ENCODE results near the gene GCLC.
"Not testable (repeated sequence)": the region's sequence is repeated elsewhere in the genome, so short reads cannot be mapped to it uniquely, and the experiment has no call there.

The GCLC gene

GRCh38 chr6:53581856-53582255, 37.0 kb upstream of the GCLC start:
- peak overlapping the region; percentile 34 for H2AFZ ChIP-seq (ENCODE audit: low read length, unreplicated experiment)
- no peaks in the 10 kb centered on the region for H3K79me2 ChIP-seq (ENCODE audit: control insufficient read depth, insufficient read depth, low read length, unreplicated experiment)
- no peaks in the 10 kb centered on the region for H3K36me3 ChIP-seq (ENCODE audit: insufficient read depth, low read length)
- H3K27ac ChIP-seq (ENCODE audit: low read depth, low read length) = no peak overlapping the region
- H3K4me3 ChIP-seq (ENCODE audit: low read depth, low read length) = no peak overlapping the region
- H3K27me3 ChIP-seq (ENCODE audit: insufficient read depth, low read length) = no peaks in the 10 kb centered on the region
- peaks cover 21% of the 10 kb centered on the region for H3K4me1 ChIP-seq (ENCODE audit: control insufficient read depth, insufficient read depth, low read length, unreplicated experiment)

GRCh38 chr6:53581173-53581773, 36.4 kb upstream of the GCLC start:
- Histone ChIP-seq H3K4me3 (ENCODE audit: low read depth, low read length) (no peak overlapping the region), H3K36me3 (ENCODE audit: insufficient read depth, low read length) (no peaks in the 10 kb centered on the region), H2AFZ (ENCODE audit: low read length, unreplicated experiment) (no peak overlapping the region), H3K27ac (ENCODE audit: low read depth, low read length) (no peak overlapping the region), H3K4me1 (ENCODE audit: control insufficient read depth, insufficient read depth, low read length, unreplicated experiment) (peaks cover 21% of the 10 kb centered on the region), H3K27me3 (ENCODE audit: insufficient read depth, low read length) (no peaks in the 10 kb centered on the region), H3K79me2 (ENCODE audit: control insufficient read depth, insufficient read depth, low read length, unreplicated experiment) (no peaks in the 10 kb centered on the region)

GRCh38 chr6:53579338-53579737, 34.4 kb upstream of the GCLC start:
- H2AFZ ChIP-seq (ENCODE audit: low read length, unreplicated experiment) = no peak overlapping the region
- no peak overlapping the region for H3K27ac ChIP-seq (ENCODE audit: low read depth, low read length)
- H3K27me3 ChIP-seq (ENCODE audit: insufficient read depth, low read length) = no peaks in the 10 kb centered on the region
- H3K4me1 ChIP-seq (ENCODE audit: control insufficient read depth, insufficient read depth, low read length, unreplicated experiment) = peaks cover 21% of the 10 kb centered on the region
- no peak overlapping the region for H3K4me3 ChIP-seq (ENCODE audit: low read depth, low read length)
- no peaks in the 10 kb centered on the region for H3K79me2 ChIP-seq (ENCODE audit: control insufficient read depth, insufficient read depth, low read length, unreplicated experiment)
- H3K36me3 ChIP-seq (ENCODE audit: insufficient read depth, low read length) = no peaks in the 10 kb centered on the region

GRCh38 chr6:53578371-53578770, 33.5 kb upstream of the GCLC start:
- no peak overlapping the region for H3K27ac ChIP-seq (ENCODE audit: low read depth, low read length)
- H3K79me2 ChIP-seq (ENCODE audit: control insufficient read depth, insufficient read depth, low read length, unreplicated experiment) = no peaks in the 10 kb centered on the region
- H2AFZ ChIP-seq (ENCODE audit: low read length, unreplicated experiment) = no peak overlapping the region
- H3K4me3 ChIP-seq (ENCODE audit: low read depth, low read length) = no peak overlapping the region
- no peaks in the 10 kb centered on the region for H3K27me3 ChIP-seq (ENCODE audit: insufficient read depth, low read length)
- H3K36me3 ChIP-seq (ENCODE audit: insufficient read depth, low read length) = no peaks in the 10 kb centered on the region
- peaks cover 20% of the 10 kb centered on the region for H3K4me1 ChIP-seq (ENCODE audit: control insufficient read depth, insufficient read depth, low read length, unreplicated experiment)

- Histone ChIP-seq H2AFZ (ENCODE audit: low read length, unreplicated experiment) (no peak overlapping the region), H3K4me3 (ENCODE audit: low read depth, low read length) (no peak overlapping the region), H3K36me3 (ENCODE audit: insufficient read depth, low read length) (no peaks in the 10 kb centered on the region), H3K4me1 (ENCODE audit: control insufficient read depth, insufficient read depth, low read length, unreplicated experiment) (no peaks in the 10 kb centered on the region), H3K27me3 (ENCODE audit: insufficient read depth, low read length) (no peaks in the 10 kb centered on the region), H3K27ac (ENCODE audit: low read depth, low read length) (no peak overlapping the region), H3K79me2 (ENCODE audit: control insufficient read depth, insufficient read depth, low read length, unreplicated experiment) (no peaks in the 10 kb centered on the region)
Observed at GRCh38 chr6:53573299-53573698, 28.4 kb upstream of the GCLC start.

GRCh38 chr6:53572379-53572778, 27.5 kb upstream of the GCLC start:
- not testable (repeated sequence) for H2AFZ ChIP-seq (ENCODE audit: low read length, unreplicated experiment); H3K36me3 ChIP-seq (ENCODE audit: insufficient read depth, low read length); H3K4me1 ChIP-seq (ENCODE audit: control insufficient read depth, insufficient read depth, low read length, unreplicated experiment); H3K27ac ChIP-seq (ENCODE audit: low read depth, low read length); H3K4me3 ChIP-seq (ENCODE audit: low read depth, low read length); H3K27me3 ChIP-seq (ENCODE audit: insufficient read depth, low read length); H3K79me2 ChIP-seq (ENCODE audit: control insufficient read depth, insufficient read depth, low read length, unreplicated experiment)

- Histone ChIP-seq H3K4me1 (ENCODE audit: control insufficient read depth, insufficient read depth, low read length, unreplicated experiment) (no peaks in the 10 kb centered on the region), H2AFZ (ENCODE audit: low read length, unreplicated experiment) (no peak overlapping the region), H3K27me3 (ENCODE audit: insufficient read depth, low read length) (no peaks in the 10 kb centered on the region), H3K36me3 (ENCODE audit: insufficient read depth, low read length) (no peaks in the 10 kb centered on the region), H3K79me2 (ENCODE audit: control insufficient read depth, insufficient read depth, low read length, unreplicated experiment) (no peaks in the 10 kb centered on the region), H3K27ac (ENCODE audit: low read depth, low read length) (no peak overlapping the region), H3K4me3 (ENCODE audit: low read depth, low read length) (no peak overlapping the region)
Observed at GRCh38 chr6:53568776-53569616, 24.1 kb upstream of the GCLC start.

- H3K27me3 ChIP-seq (ENCODE audit: insufficient read depth, low read length) = no peaks in the 10 kb centered on the region
- H3K27ac ChIP-seq (ENCODE audit: low read depth, low read length) = no peak overlapping the region
- H3K4me1 ChIP-seq (ENCODE audit: control insufficient read depth, insufficient read depth, low read length, unreplicated experiment) = no peaks in the 10 kb centered on the region
- H3K4me3 ChIP-seq (ENCODE audit: low read depth, low read length) = no peak overlapping the region
- no peaks in the 10 kb centered on the region for H3K36me3 ChIP-seq (ENCODE audit: insufficient read depth, low read length)
- no peak overlapping the region for H2AFZ ChIP-seq (ENCODE audit: low read length, unreplicated experiment)
- H3K79me2 ChIP-seq (ENCODE audit: control insufficient read depth, insufficient read depth, low read length, unreplicated experiment) = no peaks in the 10 kb centered on the region
Observed at GRCh38 chr6:53567701-53568100, 22.8 kb upstream of the GCLC start.

GRCh38 chr6:53566755-53567154, 21.9 kb upstream of the GCLC start:
- no peak overlapping the region for H2AFZ ChIP-seq (ENCODE audit: low read length, unreplicated experiment)
- no peaks in the 10 kb centered on the region for H3K79me2 ChIP-seq (ENCODE audit: control insufficient read depth, insufficient read depth, low read length, unreplicated experiment)
- no peak overlapping the region for H3K4me3 ChIP-seq (ENCODE audit: low read depth, low read length)
- no peaks in the 10 kb centered on the region for H3K36me3 ChIP-seq (ENCODE audit: insufficient read depth, low read length)
- H3K4me1 ChIP-seq (ENCODE audit: control insufficient read depth, insufficient read depth, low read length, unreplicated experiment) = no peaks in the 10 kb centered on the region
- H3K27ac ChIP-seq (ENCODE audit: low read depth, low read length) = no peak overlapping the region
- no peaks in the 10 kb centered on the region for H3K27me3 ChIP-seq (ENCODE audit: insufficient read depth, low read length)

- Histone ChIP-seq H3K79me2 (ENCODE audit: control insufficient read depth, insufficient read depth, low read length, unreplicated experiment) (no peaks in the 10 kb centered on the region), H2AFZ (ENCODE audit: low read length, unreplicated experiment) (no peak overlapping the region), H3K4me3 (ENCODE audit: low read depth, low read length) (no peak overlapping the region), H3K36me3 (ENCODE audit: insufficient read depth, low read length) (no peaks in the 10 kb centered on the region), H3K27ac (ENCODE audit: low read depth, low read length) (peak overlapping the region; percentile 16; the same call in 1 of the 2 replicates), H3K4me1 (ENCODE audit: control insufficient read depth, insufficient read depth, low read length, unreplicated experiment) (no peaks in the 10 kb centered on the region), H3K27me3 (ENCODE audit: insufficient read depth, low read length) (no peaks in the 10 kb centered on the region)
Observed at GRCh38 chr6:53565886-53566285, 21.0 kb upstream of the GCLC start.

Measured in ACC112 (cell line).